Nephron (organoid): ENCODE data around the gene HAUS7.

Source experiments
- H3K27ac Mint-ChIP-seq, 3 experiments: 2 replicates each; pipeline ENCODE4 v1.8.0; 2020; ENCODE audit warnings: mixed read lengths in 3 of 3, mild to moderate bottlenecking in 2 of 3, moderate library complexity in 1 of 3
- H3K27me3 Mint-ChIP-seq: 2 replicates; pipeline ENCODE4 v1.8.0; 2021; ENCODE audit warnings: low read depth, mild to moderate bottlenecking, moderate library complexity, mixed read lengths
- H3K36me3 Mint-ChIP-seq: 2 replicates; pipeline ENCODE4 v1.8.0; 2020; ENCODE audit warnings: low read depth, mixed read lengths
- H3K4me1 Mint-ChIP-seq: 2 replicates; pipeline ENCODE4 v1.8.0; 2020; ENCODE audit warnings: mixed read lengths
- H3K4me3 Mint-ChIP-seq, 3 experiments: 2 replicates each; pipeline ENCODE4 v1.8.0; 2020; ENCODE audit warnings: mild to moderate bottlenecking in 3 of 3, mixed read lengths in 3 of 3, moderate library complexity in 2 of 3
- H3K9me3 Mint-ChIP-seq: 2 replicates; pipeline ENCODE4 v1.8.0; 2020; ENCODE audit warnings: mixed read lengths
- TF ChIP-seq, protein P1 (sequence below), 3 experiments: fragments of 200-600 bp; sonication (generic); IDR thresholded peaks; one replicate each; pipeline ENCODE4 v1.5.0; 2021; ENCODE audit warnings: antibody characterized with exemption in 3 of 3; ENCODE audit not compliant: unreplicated experiment in 3 of 3

The HAUS7 gene

DNA sequence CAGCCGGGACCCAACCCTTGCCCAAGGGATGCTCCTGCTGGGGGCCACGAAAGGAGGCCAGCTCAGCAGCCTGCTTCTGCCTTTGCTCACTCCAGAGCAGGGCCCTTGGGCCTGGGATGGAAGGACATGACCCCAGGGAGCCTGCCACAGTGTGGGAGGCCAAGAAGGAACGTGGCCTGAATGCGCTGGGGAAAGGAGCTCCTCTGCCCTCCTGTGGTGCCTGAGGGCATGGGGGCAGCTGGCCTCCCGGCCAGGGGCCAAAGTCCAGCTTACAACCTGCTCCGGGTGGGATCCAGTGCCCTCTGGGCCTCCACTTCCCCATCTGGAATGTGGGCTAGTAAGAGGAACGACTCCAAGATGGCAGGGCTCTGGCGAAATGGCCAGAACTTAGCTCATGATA, 45.1 kb upstream of the HAUS7 start:
- TF ChIP-seq, protein P1, sequence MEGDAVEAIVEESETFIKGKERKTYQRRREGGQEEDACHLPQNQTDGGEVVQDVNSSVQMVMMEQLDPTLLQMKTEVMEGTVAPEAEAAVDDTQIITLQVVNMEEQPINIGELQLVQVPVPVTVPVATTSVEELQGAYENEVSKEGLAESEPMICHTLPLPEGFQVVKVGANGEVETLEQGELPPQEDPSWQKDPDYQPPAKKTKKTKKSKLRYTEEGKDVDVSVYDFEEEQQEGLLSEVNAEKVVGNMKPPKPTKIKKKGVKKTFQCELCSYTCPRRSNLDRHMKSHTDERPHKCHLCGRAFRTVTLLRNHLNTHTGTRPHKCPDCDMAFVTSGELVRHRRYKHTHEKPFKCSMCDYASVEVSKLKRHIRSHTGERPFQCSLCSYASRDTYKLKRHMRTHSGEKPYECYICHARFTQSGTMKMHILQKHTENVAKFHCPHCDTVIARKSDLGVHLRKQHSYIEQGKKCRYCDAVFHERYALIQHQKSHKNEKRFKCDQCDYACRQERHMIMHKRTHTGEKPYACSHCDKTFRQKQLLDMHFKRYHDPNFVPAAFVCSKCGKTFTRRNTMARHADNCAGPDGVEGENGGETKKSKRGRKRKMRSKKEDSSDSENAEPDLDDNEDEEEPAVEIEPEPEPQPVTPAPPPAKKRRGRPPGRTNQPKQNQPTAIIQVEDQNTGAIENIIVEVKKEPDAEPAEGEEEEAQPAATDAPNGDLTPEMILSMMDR (IDR thresholded peaks at IDR 0.05; ENCODE audit: unreplicated experiment in 3 of 3): no peak
- H3K27ac Mint-ChIP-seq: no peak overlapping the region
- peaks cover 4% of the 10 kb centered on the region for H3K36me3 Mint-ChIP-seq
- H3K9me3 Mint-ChIP-seq: peaks cover 10% of the 10 kb centered on the region
- H3K4me1 Mint-ChIP-seq: no peaks in the 10 kb centered on the region
- no peak overlapping the region for H3K4me3 Mint-ChIP-seq
- H3K27me3 Mint-ChIP-seq: peaks cover 45% of the 10 kb centered on the region

DNA sequence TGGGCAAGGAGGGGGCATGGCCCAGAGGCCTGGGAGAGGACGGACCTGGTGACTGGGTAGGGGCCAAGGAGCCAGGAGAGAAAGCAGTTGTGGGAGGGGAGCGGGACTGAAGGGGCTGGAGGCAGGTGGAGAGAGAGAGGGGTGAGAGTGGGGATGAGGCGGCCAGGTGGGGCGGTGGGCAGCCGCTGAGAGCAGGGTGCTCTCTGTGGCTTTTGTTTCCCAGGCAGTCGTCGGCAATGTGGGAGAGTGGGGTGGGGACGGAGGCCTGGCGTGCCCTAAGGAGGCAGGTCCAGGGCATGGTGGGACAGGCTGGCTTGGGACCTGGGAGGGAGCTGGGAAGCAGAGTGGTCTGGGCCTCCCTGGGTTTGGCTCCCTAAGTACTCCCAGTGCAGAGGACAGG, 43.9 kb upstream of the HAUS7 start:
- no peak overlapping the region for H3K4me3 Mint-ChIP-seq
- peaks cover 4% of the 10 kb centered on the region for H3K36me3 Mint-ChIP-seq
- H3K4me1 Mint-ChIP-seq: no peaks in the 10 kb centered on the region
- H3K9me3 Mint-ChIP-seq: peaks cover 10% of the 10 kb centered on the region
- H3K27me3 Mint-ChIP-seq: peaks cover 34% of the 10 kb centered on the region
- H3K27ac Mint-ChIP-seq: no peak overlapping the region
- TF ChIP-seq, protein P1 (IDR thresholded peaks at IDR 0.05; ENCODE audit: unreplicated experiment in 3 of 3): no peak

DNA sequence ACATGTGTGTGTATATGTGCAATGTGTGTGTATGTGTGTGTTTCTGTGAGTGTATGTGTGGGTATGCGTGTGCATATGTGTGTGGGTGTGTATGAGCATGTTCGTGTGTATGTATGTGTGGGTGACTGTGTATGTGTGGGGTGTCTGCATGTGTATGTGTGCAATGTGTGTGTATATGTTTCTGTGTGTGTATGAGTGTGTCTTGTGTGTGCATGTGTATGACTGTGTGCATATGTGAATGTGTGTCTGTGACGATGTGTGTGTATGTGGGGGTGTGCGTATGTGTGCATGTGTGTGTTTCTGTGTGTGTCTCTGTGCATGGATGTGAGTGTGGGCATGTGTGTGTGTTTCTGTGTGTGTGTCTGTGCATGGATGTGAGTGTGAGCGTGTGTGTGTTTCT, 42.9 kb upstream of the HAUS7 start:
- H3K27me3 Mint-ChIP-seq: peaks cover 24% of the 10 kb centered on the region
- peaks cover 5% of the 10 kb centered on the region for H3K4me1 Mint-ChIP-seq
- TF ChIP-seq, protein P1 (IDR thresholded peaks at IDR 0.05; ENCODE audit: unreplicated experiment in 3 of 3): no peak
- H3K4me3 Mint-ChIP-seq: no peak overlapping the region
- peaks cover 11% of the 10 kb centered on the region for H3K9me3 Mint-ChIP-seq
- H3K27ac Mint-ChIP-seq: no peak overlapping the region
- H3K36me3 Mint-ChIP-seq: peaks cover 4% of the 10 kb centered on the region

DNA sequence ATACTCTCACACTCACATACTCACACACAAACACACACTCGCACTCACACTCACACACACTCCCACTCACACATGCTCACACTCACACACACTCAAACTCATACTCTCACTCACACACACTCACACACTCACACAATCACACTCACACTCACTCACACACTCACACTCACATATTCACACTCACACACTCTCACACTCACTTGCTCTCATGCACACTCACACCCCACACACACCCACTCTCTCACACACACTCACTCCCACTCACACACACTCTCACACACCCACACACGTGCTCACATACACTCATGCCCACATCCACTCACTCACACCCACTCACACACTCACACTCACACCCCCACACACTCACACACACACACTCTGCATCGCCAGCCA, 42.1 kb upstream of the HAUS7 start:
- peaks cover 4% of the 10 kb centered on the region for H3K36me3 Mint-ChIP-seq
- H3K27ac Mint-ChIP-seq: no peak overlapping the region
- H3K9me3 Mint-ChIP-seq: peaks cover 11% of the 10 kb centered on the region
- no peak overlapping the region for H3K4me3 Mint-ChIP-seq
- H3K4me1 Mint-ChIP-seq: peaks cover 5% of the 10 kb centered on the region
- H3K27me3 Mint-ChIP-seq: peaks cover 22% of the 10 kb centered on the region
- TF ChIP-seq, protein P1 (IDR thresholded peaks at IDR 0.05; ENCODE audit: unreplicated experiment in 3 of 3): no peak

DNA sequence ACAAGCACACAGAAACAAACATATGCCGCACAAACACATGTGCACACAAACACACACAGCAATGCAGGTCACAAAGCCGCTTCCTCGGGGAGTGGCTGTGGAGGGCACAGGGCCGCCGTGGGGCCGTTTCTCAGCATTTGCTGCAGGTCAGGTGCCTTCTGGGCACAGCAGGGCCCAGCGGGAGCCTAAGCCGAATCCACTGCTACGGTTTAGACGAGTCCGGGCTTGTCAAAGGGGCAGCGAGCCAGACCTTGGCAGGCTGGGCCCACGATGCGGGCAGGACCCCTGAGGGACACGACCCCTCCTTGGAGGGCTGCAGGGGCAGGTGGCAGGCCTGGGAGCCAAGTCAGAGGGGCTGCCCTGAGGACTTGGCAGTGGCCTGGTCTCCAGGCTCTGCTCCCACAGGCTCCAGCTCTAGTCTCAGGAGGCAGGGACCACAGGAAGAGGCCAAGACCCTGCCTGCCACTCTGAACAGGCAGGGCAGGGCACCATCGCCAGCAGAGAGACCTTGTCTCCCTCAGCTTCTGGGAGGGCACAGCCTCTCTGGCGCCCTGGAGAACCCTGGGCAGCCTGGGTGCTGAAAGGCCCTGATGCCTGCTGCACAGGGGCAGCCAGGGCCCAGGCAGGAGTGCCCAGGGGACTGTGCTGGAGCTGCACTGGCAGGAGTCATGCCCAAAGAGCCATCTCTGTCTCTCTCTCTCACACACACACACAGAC, 41.6 kb upstream of the HAUS7 start:
- Mint-ChIP-seq H3K4me3 (no peak overlapping the region), H3K27ac (no peak overlapping the region), H3K9me3 (peaks cover 11% of the 10 kb centered on the region), H3K4me1 (peaks cover 5% of the 10 kb centered on the region), H3K27me3 (peaks cover 19% of the 10 kb centered on the region), H3K36me3 (peaks cover 4% of the 10 kb centered on the region)
- TF ChIP-seq, protein P1 (IDR thresholded peaks at IDR 0.05; ENCODE audit: unreplicated experiment in 3 of 3): no peak

DNA sequence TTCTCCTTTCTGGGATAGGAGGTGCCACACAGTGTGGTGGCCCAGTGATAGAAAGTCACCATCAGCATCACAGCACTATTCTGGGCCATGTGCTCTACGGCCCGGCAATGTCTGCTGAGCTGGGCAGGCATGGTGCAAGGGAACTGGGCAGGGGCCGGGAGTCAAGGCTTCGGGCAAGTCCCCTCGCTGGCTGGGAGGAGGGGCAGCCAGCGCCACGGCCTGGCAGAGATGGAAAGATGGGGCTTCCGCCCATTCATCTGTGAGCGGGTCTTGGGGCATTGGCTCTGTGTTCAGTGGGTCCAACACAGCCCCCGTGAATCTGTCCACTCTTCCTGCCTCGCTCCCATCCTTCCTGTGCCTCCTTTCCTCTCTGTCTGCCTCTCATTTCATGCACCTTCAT, 40.0 kb upstream of the HAUS7 start:
- Mint-ChIP-seq H3K36me3 (no peaks in the 10 kb centered on the region), H3K4me1 (peaks cover 5% of the 10 kb centered on the region), H3K4me3 (no peak overlapping the region), H3K9me3 (peaks cover 9% of the 10 kb centered on the region), H3K27ac (no peak overlapping the region), H3K27me3 (peaks cover 4% of the 10 kb centered on the region)
- TF ChIP-seq, protein P1 (IDR thresholded peaks at IDR 0.05; ENCODE audit: unreplicated experiment in 3 of 3): no peak
